ENCODE data around the gene SLAMF1. TPM values are rescaled to one million over a fixed set of nuclear protein-coding genes. Genes with fewer than 3 reads are reported as not detected.

SLAMF1 gene
- total and polyA plus RNA-seq, 7 experiments from 2014 or later, result 14.6 to 90.3 (median 22.9) TPM

DNA sequence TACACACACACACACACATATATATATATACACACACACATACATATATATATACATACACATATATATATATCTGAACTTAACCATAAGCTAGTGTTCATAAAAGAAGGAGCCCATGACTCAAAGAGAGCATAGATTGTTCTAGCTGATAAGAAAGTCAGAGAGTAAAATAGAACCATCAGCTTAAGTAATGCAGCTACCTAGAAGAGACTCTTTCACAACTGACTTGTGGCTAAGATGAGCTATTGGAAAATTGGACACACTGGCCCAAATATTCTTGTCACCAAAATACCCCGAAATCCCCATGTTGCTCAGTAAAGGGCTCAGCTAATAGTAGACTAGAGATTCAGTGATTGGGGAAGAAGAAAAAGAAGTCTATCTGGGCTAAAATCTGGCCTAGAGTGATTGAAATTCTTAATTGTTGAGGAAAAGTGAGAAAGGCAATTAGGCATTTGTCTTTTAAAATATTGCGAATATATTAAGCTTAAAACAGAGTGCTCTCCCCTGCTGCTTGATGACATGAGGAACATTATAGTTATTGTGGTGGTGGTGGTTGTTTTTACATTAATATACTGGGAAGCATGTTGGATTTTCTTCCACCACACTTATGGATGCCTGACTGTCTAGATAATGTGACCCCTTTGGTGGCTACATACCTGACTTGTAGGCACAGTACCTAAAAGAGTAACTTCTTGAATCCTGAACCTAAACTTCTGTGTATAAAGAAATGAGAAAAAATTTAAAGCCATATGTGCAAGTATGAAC lies 6.3 kb downstream of the SLAMF1 start:
- peak in 1 of 9 donors; percentile 50 for DNase-seq
- Mint-ChIP-seq H3K9me3 (no peaks in the 10 kb centered on the region), H3K27ac (peak overlapping the region; percentile 92 to 96 (median 94)), H3K4me1 (peaks cover 67 to 99% (median 97%) of the 10 kb centered on the region in 7 donors), H3K36me3 (peaks cover 0 to 73% (median 24%) of the 10 kb centered on the region in 5 donors), H3K27me3 (no peaks in the 10 kb centered on the region), H3K4me3 (peak overlapping the region; percentile 35 to 100 (median 75))
- POLR2A ChIA-PET, result interaction anchor here (0.9 to 2.5 kb wide), 10 partner anchors 8 to 35 kb away, joined by 3 to 26 read pairs (median 5); no protein-coding TSS in a partner anchor
- CTCF ChIA-PET, result interaction anchor here (0.8 to 1.8 kb wide), 8 partner anchors 10 to 128 kb away, joined by 3 to 13 read pairs (median 5); no protein-coding TSS in a partner anchor
- peak overlapping the region; percentile 43 for H3K4me3 ChIP-seq (ENCODE audit: low read length)
- H3K27ac ChIP-seq (ENCODE audit: low read depth, low read length), result peak overlapping the region; percentile 89
- H3K27me3 ChIP-seq (ENCODE audit: control insufficient read depth in 2 of 2, insufficient read depth in 2 of 2, low read length in 2 of 2), result no peaks in the 10 kb centered on the region
- intact Hi-C loops (cut with micrococcal nuclease), result loop anchor here in 1 of 2 donors (1.0 kb wide), 1 partner anchor 22 kb away; no protein-coding TSS in a partner anchor
- H3K4me1 ChIP-seq (ENCODE audit: control insufficient read depth in 2 of 2, insufficient read depth in 2 of 2, low read length in 2 of 2), result peaks cover 70 to 83% of the 10 kb centered on the region in 2 donors
- ATAC-seq, result peak; percentile 36
- peaks cover 5 to 12% (median 10%) of the 10 kb centered on the region in 3 experiments for H3K36me3 ChIP-seq (ENCODE audit: control insufficient read depth in 2 of 3, insufficient read depth in 3 of 3, low read length in 3 of 3)
- H3K9me3 ChIP-seq (ENCODE audit: control insufficient read depth in 2 of 3, low read length in 3 of 3), result no peaks in the 10 kb centered on the region

DNA sequence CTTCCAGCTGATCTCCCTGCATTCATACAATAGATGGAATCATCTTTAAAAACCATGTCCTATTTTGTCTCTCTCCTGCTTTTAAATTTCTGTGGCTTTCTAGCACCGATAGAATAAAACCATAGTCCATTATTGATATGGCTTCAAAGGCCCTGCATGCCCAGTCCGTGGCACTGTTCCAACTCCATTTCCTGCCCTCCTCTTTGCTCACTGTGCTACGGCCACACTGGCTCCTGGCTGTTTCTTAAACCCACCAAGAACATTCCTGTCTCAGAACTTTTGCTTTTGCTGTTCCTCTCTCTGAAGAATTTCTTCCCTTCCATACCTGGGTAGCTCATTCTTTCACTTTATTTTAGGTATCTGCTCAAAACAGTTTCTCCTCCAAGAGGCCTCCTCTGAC lies 7.2 kb downstream of the SLAMF1 start:
- no peaks in the 10 kb centered on the region for H3K27me3 ChIP-seq (ENCODE audit: control insufficient read depth in 2 of 2, insufficient read depth in 2 of 2, low read length in 2 of 2)
- no peaks in the 10 kb centered on the region for H3K27me3 Mint-ChIP-seq
- no peaks in the 10 kb centered on the region for H3K9me3 ChIP-seq (ENCODE audit: control insufficient read depth in 2 of 3, low read length in 3 of 3)
- DNase-seq (no peak), ATAC-seq (no peak)
- H3K27ac Mint-ChIP-seq, result peak overlapping the region; percentile 92 to 99 (median 95)
- intact Hi-C loops (cut with micrococcal nuclease), result loop anchor here (1.0 to 2.0 kb wide), 4 partner anchors 8 to 73 kb away; partner anchors contain the start of gene SLAMF1 (in 1 of the 2)
- H3K4me1 ChIP-seq (ENCODE audit: control insufficient read depth in 2 of 2, insufficient read depth in 2 of 2, low read length in 2 of 2), result peaks cover 79 to 91% of the 10 kb centered on the region in 2 donors
- H3K36me3 ChIP-seq (ENCODE audit: control insufficient read depth in 2 of 3, insufficient read depth in 3 of 3, low read length in 3 of 3), result peaks cover 5 to 13% (median 10%) of the 10 kb centered on the region in 3 experiments
- peaks cover 0 to 71% (median 29%) of the 10 kb centered on the region in 5 donors for H3K36me3 Mint-ChIP-seq
- POLR2A ChIA-PET, result interaction anchor here (0.9 to 2.5 kb wide), 10 partner anchors 8 to 36 kb away, joined by 3 to 26 read pairs (median 5); no protein-coding TSS in a partner anchor
- H3K4me1 Mint-ChIP-seq, result peaks cover 60 to 100% (median 97%) of the 10 kb centered on the region in 7 donors
- peak overlapping the region; percentile 65 to 100 (median 84) for H3K4me3 Mint-ChIP-seq
- peak overlapping the region; percentile 75 for H3K27ac ChIP-seq (ENCODE audit: low read depth, low read length)
- no peaks in the 10 kb centered on the region for H3K9me3 Mint-ChIP-seq
- peak overlapping the region; percentile 19 for H3K4me3 ChIP-seq (ENCODE audit: low read length)
- CTCF ChIA-PET, result interaction anchor here (0.9 to 1.8 kb wide), 6 partner anchors 11 to 95 kb away, joined by 3 to 13 read pairs (median 4); no protein-coding TSS in a partner anchor

DNA sequence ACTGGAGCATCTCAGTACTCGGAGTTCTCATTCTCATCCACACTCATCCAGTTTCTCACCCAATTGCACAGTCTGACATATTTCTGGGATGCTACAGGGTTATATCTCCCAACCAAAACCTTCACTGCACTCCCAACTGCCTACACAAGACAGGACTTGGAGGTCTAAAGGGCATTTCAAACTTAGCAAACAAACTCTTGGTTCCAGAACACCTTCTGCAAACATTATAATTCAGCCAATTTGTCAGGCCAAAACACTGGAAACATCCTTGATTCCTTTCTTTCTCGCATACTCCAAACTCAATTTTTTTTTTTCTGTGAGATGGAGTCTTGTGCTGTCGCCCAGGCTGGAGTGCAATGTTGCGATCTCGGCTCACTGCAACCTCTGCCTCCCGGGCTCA lies 7.9 kb downstream of the SLAMF1 start:
- Histone ChIP-seq H3K36me3 (ENCODE audit: control insufficient read depth in 2 of 3, insufficient read depth in 3 of 3, low read length in 3 of 3) (peaks cover 5 to 20% (median 10%) of the 10 kb centered on the region in 3 experiments), H3K4me1 (ENCODE audit: control insufficient read depth in 2 of 2, insufficient read depth in 2 of 2, low read length in 2 of 2) (peaks cover 87 to 91% of the 10 kb centered on the region in 2 donors), H3K4me3 (ENCODE audit: low read length) (peak overlapping the region; percentile 39), H3K27ac (ENCODE audit: low read depth, low read length) (peak overlapping the region; percentile 75), H3K27me3 (ENCODE audit: control insufficient read depth in 2 of 2, insufficient read depth in 2 of 2, low read length in 2 of 2) (no peaks in the 10 kb centered on the region), H3K9me3 (ENCODE audit: control insufficient read depth in 2 of 3, low read length in 3 of 3) (no peaks in the 10 kb centered on the region)
- peaks cover 1 to 71% (median 33%) of the 10 kb centered on the region in 5 donors for H3K36me3 Mint-ChIP-seq
- ATAC-seq, result no peak
- peak overlapping the region; percentile 65 to 100 (median 84) for H3K4me3 Mint-ChIP-seq
- no peaks in the 10 kb centered on the region for H3K9me3 Mint-ChIP-seq
- H3K27ac Mint-ChIP-seq, result peak overlapping the region; percentile 92 to 99 (median 95)
- intact Hi-C loops (cut with micrococcal nuclease), result loop anchor here (1.0 to 2.0 kb wide), 6 partner anchors 8 to 74 kb away; partner anchors contain the start of gene SLAMF1 (in 2 of the 2)
- no peak for DNase-seq
- ChIA-PET POLR2A (interaction anchor here (1.1 to 2.5 kb wide), 6 partner anchors 10 to 36 kb away, joined by 4 to 26 read pairs (median 7); no protein-coding TSS in a partner anchor), CTCF (interaction anchor here (1.5 kb wide), 1 partner anchor 12 kb away, joined by 9 read pairs; no protein-coding TSS in a partner anchor)
- no peaks in the 10 kb centered on the region for H3K27me3 Mint-ChIP-seq
- peaks cover 60 to 100% (median 97%) of the 10 kb centered on the region in 7 donors for H3K4me1 Mint-ChIP-seq

DNA sequence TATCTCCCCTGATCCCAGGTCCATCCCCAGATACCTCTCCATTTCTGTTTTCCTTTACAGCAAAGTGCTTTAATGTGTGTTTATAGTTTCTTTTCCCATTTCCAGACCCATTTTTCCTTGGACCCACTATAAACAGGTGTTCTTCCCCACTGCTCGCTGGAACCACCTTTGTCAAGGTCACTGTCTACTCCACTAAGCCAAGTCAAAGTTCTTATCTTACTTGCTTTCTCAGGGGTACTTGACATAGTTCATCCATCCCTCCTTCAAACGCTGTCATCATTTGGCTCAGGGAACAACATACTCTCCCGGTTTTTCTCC lies 8.3 kb downstream of the SLAMF1 start:
- H3K9me3 ChIP-seq (ENCODE audit: control insufficient read depth in 2 of 3, low read length in 3 of 3), result no peaks in the 10 kb centered on the region
- ChIA-PET CTCF (no interaction called here), POLR2A (interaction anchor here (1.0 to 2.5 kb wide), 3 partner anchors 10 to 130 kb away, joined by 3 to 26 read pairs (median 7); no protein-coding TSS in a partner anchor)
- peaks cover 60 to 100% (median 97%) of the 10 kb centered on the region in 7 donors for H3K4me1 Mint-ChIP-seq
- peak overlapping the region; percentile 65 to 100 (median 84) for H3K4me3 Mint-ChIP-seq
- intact Hi-C loops (cut with micrococcal nuclease), result loop anchor here (1.0 to 2.0 kb wide), 6 partner anchors 9 to 74 kb away; partner anchors contain the start of gene SLAMF1 (in 1 of the 2)
- H3K4me3 ChIP-seq (ENCODE audit: low read length), result peak overlapping the region; percentile 39
- H3K27ac ChIP-seq (ENCODE audit: low read depth, low read length), result peak overlapping the region; percentile 75
- peak overlapping the region; percentile 92 to 99 (median 95) for H3K27ac Mint-ChIP-seq
- no peaks in the 10 kb centered on the region for H3K27me3 Mint-ChIP-seq
- H3K27me3 ChIP-seq (ENCODE audit: control insufficient read depth in 2 of 2, insufficient read depth in 2 of 2, low read length in 2 of 2), result no peaks in the 10 kb centered on the region
- peaks cover 91 to 95% of the 10 kb centered on the region in 2 donors for H3K4me1 ChIP-seq (ENCODE audit: control insufficient read depth in 2 of 2, insufficient read depth in 2 of 2, low read length in 2 of 2)
- H3K9me3 Mint-ChIP-seq, result no peaks in the 10 kb centered on the region
- H3K36me3 ChIP-seq (ENCODE audit: control insufficient read depth in 2 of 3, insufficient read depth in 3 of 3, low read length in 3 of 3), result peaks cover 5 to 22% (median 10%) of the 10 kb centered on the region in 3 experiments
- ATAC-seq (no peak), DNase-seq (no peak)
- peaks cover 5 to 72% (median 38%) of the 10 kb centered on the region in 5 donors for H3K36me3 Mint-ChIP-seq

DNA sequence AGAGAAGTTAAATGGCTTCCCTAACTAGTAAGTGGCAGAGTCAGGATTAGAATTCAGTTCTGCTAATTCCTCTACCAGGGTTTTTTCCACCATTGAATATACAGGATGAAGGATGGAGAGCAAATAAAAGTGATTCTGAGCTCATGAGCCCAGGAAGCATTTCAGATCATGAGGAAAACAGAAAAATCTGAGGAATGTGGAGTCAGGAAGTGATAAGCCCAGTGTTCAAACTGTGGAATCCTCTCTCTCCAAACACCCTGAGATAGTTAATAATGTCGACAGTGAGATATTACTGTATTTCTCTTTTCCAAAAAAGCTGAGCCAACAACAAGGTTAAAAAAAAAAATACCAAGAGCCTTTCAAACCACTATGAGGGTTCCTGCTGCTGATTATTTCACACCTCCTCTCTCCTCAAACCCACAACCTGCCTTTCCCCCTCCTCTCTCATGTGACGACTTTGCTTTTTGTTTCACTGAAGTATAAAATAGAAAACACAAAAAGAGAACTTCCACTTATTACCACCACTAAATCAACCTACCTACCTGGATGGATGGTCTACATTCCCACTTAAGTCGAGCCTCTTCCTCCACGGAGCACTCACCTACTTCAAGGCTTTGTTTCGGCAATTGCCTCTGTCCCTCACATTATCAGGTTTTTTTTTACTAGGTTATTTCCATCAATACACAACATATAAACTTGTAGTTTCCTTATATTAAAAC lies 8.9 kb downstream of the SLAMF1 start:
- POLR2A ChIA-PET, result interaction anchor here (1.0 to 1.6 kb wide), 4 partner anchors 9 to 130 kb away, joined by 3 to 12 read pairs (median 6); partner anchors contain the start of gene SLAMF1
- intact Hi-C loops (cut with micrococcal nuclease), result loop anchor here (1.0 to 2.0 kb wide), 6 partner anchors 9 to 75 kb away; partner anchors contain the start of gene SLAMF1 (in 1 of the 2)
- ATAC-seq (peak; percentile 86), DNase-seq (peak in 7 of 9 donors; percentile 63 to 83 (median 74))
- Histone ChIP-seq H3K4me3 (ENCODE audit: low read length) (peak overlapping the region; percentile 39), H3K27me3 (ENCODE audit: control insufficient read depth in 2 of 2, insufficient read depth in 2 of 2, low read length in 2 of 2) (no peaks in the 10 kb centered on the region), H3K27ac (ENCODE audit: low read depth, low read length) (peak overlapping the region; percentile 75), H3K4me1 (ENCODE audit: control insufficient read depth in 2 of 2, insufficient read depth in 2 of 2, low read length in 2 of 2) (peaks cover 92 to 96% of the 10 kb centered on the region in 2 donors), H3K36me3 (ENCODE audit: control insufficient read depth in 2 of 3, insufficient read depth in 3 of 3, low read length in 3 of 3) (peaks cover 5 to 22% (median 10%) of the 10 kb centered on the region in 3 experiments), H3K9me3 (ENCODE audit: control insufficient read depth in 2 of 3, low read length in 3 of 3) (no peaks in the 10 kb centered on the region)
- CTCF ChIA-PET, result no interaction called here
- Mint-ChIP-seq H3K27me3 (no peaks in the 10 kb centered on the region), H3K27ac (peak overlapping the region; percentile 92 to 99 (median 95)), H3K4me1 (peaks cover 64 to 100% (median 97%) of the 10 kb centered on the region in 7 donors), H3K4me3 (peak overlapping the region; percentile 65 to 100 (median 84)), H3K9me3 (no peaks in the 10 kb centered on the region), H3K36me3 (peaks cover 5 to 71% (median 38%) of the 10 kb centered on the region in 5 donors)
